Neuron (in vitro differentiated cells): ENCODE results near the gene OR5L2.
"Not testable (repeated sequence)": the region's sequence is repeated elsewhere in the genome, so short reads cannot be mapped to it uniquely, and the experiment has no call there.

Experiments
- H2AFZ ChIP-seq: one replicate; pipeline ENCODE4 v1.6.1; 2013; ENCODE audit warnings: low read depth, mild to moderate bottlenecking, inconsistent platforms, low read length, moderate library complexity
- H3K27me3 ChIP-seq: one replicate; pipeline ENCODE4 v1.6.1; 2013; ENCODE audit warnings: low read length; ENCODE audit not compliant: insufficient read depth
- H3K36me3 ChIP-seq: one replicate; pipeline ENCODE4 v1.6.1; 2013; ENCODE audit warnings: low read length; ENCODE audit not compliant: insufficient read depth
- H3K4me1 ChIP-seq: one replicate; pipeline ENCODE4 v1.6.1; 2013; ENCODE audit warnings: low read length; ENCODE audit not compliant: insufficient read depth
- H3K4me3 ChIP-seq: 2 replicates; pipeline ENCODE4 v1.5.1; 2013; ENCODE audit warnings: mild to moderate bottlenecking, low read length, moderate library complexity
- H3K9me3 ChIP-seq: one replicate; pipeline ENCODE4 v1.6.1; 2013; ENCODE audit warnings: low read length

The OR5L2 gene

DNA sequence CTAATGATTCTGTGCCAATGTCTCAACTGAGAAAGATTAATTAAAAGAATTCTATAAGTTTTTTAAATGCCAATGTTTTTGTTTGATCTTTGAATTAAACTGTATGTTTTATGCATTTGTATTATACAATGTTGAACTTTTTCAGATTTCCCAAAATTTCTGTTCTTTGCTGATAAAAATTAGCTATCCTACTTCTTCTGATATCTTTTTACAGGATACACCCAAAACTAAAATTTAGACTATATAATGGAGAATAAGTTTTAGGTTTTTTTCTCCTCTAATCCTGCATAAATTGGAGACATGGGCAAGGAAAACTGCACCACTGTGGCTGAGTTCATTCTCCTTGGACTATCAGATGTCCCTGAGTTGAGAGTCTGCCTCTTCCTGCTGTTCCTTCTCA lies at the start of gene OR5L2:
Gene OR5L2, plus strand, starts transcription at position 301 of the 400 bp plus-strand sequence. Its CDS starts 0 bp downstream, at position 301.
- H2AFZ ChIP-seq = no peak within 1 kb of the TSS
- H3K4me1 ChIP-seq = no peaks in the 10 kb centered on the region
- H3K4me3 ChIP-seq = no peak within 1 kb of the TSS
- H3K9me3 ChIP-seq = no peaks in the 10 kb centered on the region
- H3K27me3 ChIP-seq = no peaks in the 10 kb centered on the region
- H3K36me3 ChIP-seq = no peaks in the 10 kb centered on the region

- Histone ChIP-seq H3K4me1 (no peaks in the 10 kb centered on the region), H3K27me3 (no peaks in the 10 kb centered on the region), H3K9me3 (no peaks in the 10 kb centered on the region), H3K36me3 (no peaks in the 10 kb centered on the region), H2AFZ (no peak overlapping the region), H3K4me3 (no peak overlapping the region)
Observed at GRCh38 chr11:55791606-55792005, 35.4 kb upstream of the OR5L2 start.

DNA sequence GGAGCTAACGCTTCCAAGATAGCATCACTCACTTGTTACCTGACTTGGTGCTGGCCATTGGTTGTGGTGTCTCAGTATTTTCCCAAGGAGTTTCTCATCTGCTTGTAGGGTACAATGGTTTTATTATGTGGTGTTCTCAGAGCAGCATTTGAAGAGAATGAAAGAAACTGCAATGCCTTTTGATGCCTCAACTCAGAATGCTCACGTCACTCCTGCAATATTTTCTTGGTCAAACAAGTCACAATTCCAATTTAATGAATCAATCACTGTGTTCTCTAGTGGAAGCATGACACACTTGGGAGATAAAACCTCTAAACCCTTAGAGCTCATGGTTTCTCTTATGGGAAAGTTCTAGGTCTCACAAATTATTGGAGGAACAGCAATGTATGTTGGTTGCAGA lies 33.7 kb upstream of the OR5L2 start:
- Histone ChIP-seq H3K4me1 (no peaks in the 10 kb centered on the region), H2AFZ (no peak overlapping the region), H3K27me3 (no peaks in the 10 kb centered on the region), H3K36me3 (no peaks in the 10 kb centered on the region), H3K4me3 (no peak overlapping the region), H3K9me3 (no peaks in the 10 kb centered on the region)

GRCh38 chr11:55795256-55795655 lies 31.8 kb upstream of the OR5L2 start, which contains the start of gene OR5D14:
Gene OR5D14, plus strand, starts transcription at chr11:55795556. Its CDS starts 0 bp downstream, at chr11:55795556.
- Histone ChIP-seq H3K4me3 (no peak within 1 kb of the TSS), H3K36me3 (no peaks in the 10 kb centered on the region), H3K27me3 (no peaks in the 10 kb centered on the region), H2AFZ (no peak within 1 kb of the TSS), H3K4me1 (no peaks in the 10 kb centered on the region), H3K9me3 (no peaks in the 10 kb centered on the region)

DNA sequence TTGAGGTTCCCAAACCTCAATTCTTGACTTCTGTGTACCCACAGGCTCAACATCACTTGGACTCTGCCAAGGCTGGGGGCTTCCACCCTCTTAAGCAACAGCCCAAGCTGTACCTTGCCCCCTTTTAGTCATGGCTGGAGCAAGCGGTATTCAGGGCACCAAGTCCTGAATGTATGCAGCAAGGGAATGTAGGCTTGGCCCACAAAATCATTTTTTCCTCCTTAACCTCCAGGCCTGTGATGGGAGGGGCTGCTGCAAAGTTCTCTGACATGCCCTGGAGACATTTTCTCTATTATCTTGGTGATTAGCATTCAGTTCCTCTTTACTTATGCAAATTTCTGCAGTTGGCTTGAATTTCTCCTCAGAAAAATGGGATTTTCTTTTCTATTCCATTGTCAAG lies 20.8 kb upstream of the OR5L2 start:
- Histone ChIP-seq H3K36me3 (no peaks in the 10 kb centered on the region), H3K27me3 (no peaks in the 10 kb centered on the region), H2AFZ (no peak overlapping the region), H3K9me3 (no peaks in the 10 kb centered on the region), H3K4me3 (no peak overlapping the region), H3K4me1 (no peaks in the 10 kb centered on the region)

DNA sequence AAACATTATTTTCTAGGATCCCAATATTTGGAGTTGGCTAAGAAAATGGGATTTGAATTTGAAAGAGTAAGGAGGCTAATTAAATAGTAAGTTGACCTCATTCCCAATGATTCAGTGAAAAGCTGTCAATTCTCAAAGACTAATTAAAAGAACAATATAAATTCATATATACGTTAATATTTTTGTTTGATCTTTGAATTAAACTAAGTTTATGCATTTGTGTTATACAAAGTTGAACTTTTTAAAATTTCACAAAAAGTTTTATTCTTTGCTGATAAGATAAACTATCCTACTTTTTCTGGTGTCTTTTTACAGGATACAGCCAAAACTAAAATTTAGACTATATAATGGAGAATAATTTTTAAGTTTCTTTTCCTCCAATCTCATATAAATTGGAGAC lies 16.0 kb upstream of the OR5L2 start, which contains the start of gene OR5L1:
Gene OR5L1, plus strand, starts transcription at position 301 of the 400 bp plus-strand sequence. CDS start 100 bp downstream, outside the sequence.
- H3K4me3 ChIP-seq = no peak within 1 kb of the TSS
- H3K27me3 ChIP-seq = no peaks in the 10 kb centered on the region
- no peak within 1 kb of the TSS for H2AFZ ChIP-seq
- H3K36me3 ChIP-seq = no peaks in the 10 kb centered on the region
- H3K4me1 ChIP-seq = no peaks in the 10 kb centered on the region
- H3K9me3 ChIP-seq = no peaks in the 10 kb centered on the region

- Histone ChIP-seq H3K27me3 (no peaks in the 10 kb centered on the region), H3K36me3 (no peaks in the 10 kb centered on the region), H3K4me3 (no peak within 1 kb of the TSS), H2AFZ (no peak within 1 kb of the TSS), H3K9me3 (no peaks in the 10 kb centered on the region), H3K4me1 (no peaks in the 10 kb centered on the region)
Observed at GRCh38 chr11:55819330-55819729, 7.7 kb upstream of the OR5L2 start, which contains the start of gene OR5D18. Gene OR5D18, plus strand, starts transcription at chr11:55819630. Its CDS starts 0 bp downstream, at chr11:55819630.

DNA sequence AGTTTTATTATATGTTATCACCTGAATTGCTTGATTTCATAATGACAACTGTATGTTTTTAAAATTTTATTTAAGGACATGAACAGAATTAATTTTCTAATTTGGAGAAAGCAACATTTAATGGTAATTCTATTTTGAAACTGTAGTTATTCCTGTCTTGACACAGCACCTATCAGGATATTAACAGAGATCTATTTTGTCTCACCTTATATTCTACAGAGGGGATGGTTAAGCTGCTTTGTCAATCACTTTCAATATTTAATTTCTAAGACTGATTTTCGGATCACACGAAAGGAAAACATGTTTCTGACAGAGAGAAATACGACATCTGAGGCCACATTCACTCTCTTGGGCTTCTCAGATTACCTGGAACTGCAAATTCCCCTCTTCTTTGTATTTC lies 11.4 kb downstream of the OR5L2 start, which contains the start of gene OR5D16:
Gene OR5D16, plus strand, starts transcription at position 301 of the 400 bp plus-strand sequence. Its CDS starts 0 bp downstream, at position 301.
- no peak within 1 kb of the TSS for H2AFZ ChIP-seq
- no peaks in the 10 kb centered on the region for H3K27me3 ChIP-seq
- no peaks in the 10 kb centered on the region for H3K36me3 ChIP-seq
- H3K9me3 ChIP-seq = no peaks in the 10 kb centered on the region
- no peak within 1 kb of the TSS for H3K4me3 ChIP-seq
- no peaks in the 10 kb centered on the region for H3K4me1 ChIP-seq

- no peaks in the 10 kb centered on the region for H3K36me3 ChIP-seq
- no peaks in the 10 kb centered on the region for H3K27me3 ChIP-seq
- H2AFZ ChIP-seq = no peak overlapping the region
- no peaks in the 10 kb centered on the region for H3K4me1 ChIP-seq
- H3K9me3 ChIP-seq = no peaks in the 10 kb centered on the region
- no peak overlapping the region for H3K4me3 ChIP-seq
Observed at GRCh38 chr11:55847453-55847852, 20.4 kb downstream of the OR5L2 start.

GRCh38 chr11:55849037-55849436 lies 22.0 kb downstream of the OR5L2 start:
- no peak overlapping the region for H3K4me3 ChIP-seq
- H3K4me1 ChIP-seq = no peaks in the 10 kb centered on the region
- H3K27me3 ChIP-seq = no peaks in the 10 kb centered on the region
- no peak overlapping the region for H2AFZ ChIP-seq
- H3K9me3 ChIP-seq = no peaks in the 10 kb centered on the region
- H3K36me3 ChIP-seq = no peaks in the 10 kb centered on the region

DNA sequence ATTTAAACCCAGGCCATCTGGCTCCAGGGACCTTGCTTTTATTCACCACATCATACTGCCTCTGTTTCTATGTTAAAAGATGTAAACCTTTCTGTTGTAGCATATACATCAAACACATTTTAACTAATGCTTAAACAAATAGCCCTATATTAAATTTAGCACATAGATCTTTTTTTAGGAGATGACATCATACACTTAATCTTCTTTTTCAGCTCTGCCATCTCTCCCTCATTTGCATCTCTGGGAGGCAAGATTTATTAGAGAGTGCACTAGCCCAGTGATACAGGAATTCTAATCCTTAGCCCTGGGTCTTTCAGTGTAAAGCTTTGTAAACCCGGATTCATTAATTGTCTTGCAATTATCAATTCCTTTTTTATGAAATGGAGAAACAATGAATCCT lies 25.1 kb downstream of the OR5L2 start:
- Histone ChIP-seq H3K27me3 (no peaks in the 10 kb centered on the region), H3K36me3 (no peaks in the 10 kb centered on the region), H3K4me1 (no peaks in the 10 kb centered on the region), H3K9me3 (no peaks in the 10 kb centered on the region), H3K4me3 (no peak overlapping the region), H2AFZ (no peak overlapping the region)

DNA sequence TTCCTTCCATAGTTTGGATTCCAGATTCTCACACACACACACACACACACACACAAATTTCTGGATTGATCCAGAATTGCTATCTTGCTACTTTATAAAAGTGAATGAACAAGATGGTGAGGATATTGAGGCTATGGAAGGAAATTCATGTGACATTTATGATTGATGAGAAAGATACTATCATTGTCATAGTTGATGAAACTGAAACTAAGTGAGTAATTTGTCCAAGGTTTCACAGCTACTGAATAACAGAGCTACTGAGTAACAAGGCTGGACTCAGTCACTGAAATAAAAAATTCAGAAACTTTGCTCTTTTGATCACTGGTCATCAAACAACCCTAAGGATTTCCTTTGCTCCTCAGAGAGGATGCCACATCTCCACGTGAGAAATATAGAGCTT lies 27.7 kb downstream of the OR5L2 start:
- Histone ChIP-seq H3K36me3 (no peaks in the 10 kb centered on the region), H3K27me3 (no peaks in the 10 kb centered on the region), H3K4me1 (no peaks in the 10 kb centered on the region), H2AFZ (no peak overlapping the region), H3K4me3 (no peak overlapping the region), H3K9me3 (no peaks in the 10 kb centered on the region)

DNA sequence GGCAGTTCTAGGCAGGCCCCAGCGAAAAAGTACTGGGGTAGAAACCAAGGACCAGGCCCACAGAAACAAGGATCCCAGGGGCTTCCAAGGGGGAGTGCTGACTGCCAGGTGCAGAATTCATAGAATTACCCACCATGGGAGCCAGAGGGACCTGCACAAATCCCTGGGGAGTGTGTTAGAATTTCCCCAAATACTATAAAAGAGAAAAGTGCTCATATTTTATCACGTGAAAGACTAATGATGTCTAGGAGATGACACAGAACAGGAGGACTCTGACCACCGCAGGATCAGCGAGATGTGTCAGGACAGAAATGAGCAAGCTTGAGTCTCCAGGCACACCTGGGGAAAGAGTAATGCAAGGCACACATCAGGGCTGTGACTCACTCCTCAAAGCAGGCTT lies 40.3 kb downstream of the OR5L2 start:
- not testable (repeated sequence) for H3K9me3 ChIP-seq, H3K27me3 ChIP-seq, H3K4me3 ChIP-seq, H3K4me1 ChIP-seq, H2AFZ ChIP-seq, H3K36me3 ChIP-seq

- not testable (repeated sequence) for H3K36me3 ChIP-seq, H3K9me3 ChIP-seq, H2AFZ ChIP-seq, H3K4me3 ChIP-seq, H3K27me3 ChIP-seq, H3K4me1 ChIP-seq
Observed at GRCh38 chr11:55872731-55873130, 45.7 kb downstream of the OR5L2 start.
